ENCODE data around the gene PTH2R.
"Not testable (repeated sequence)": the region's sequence is repeated elsewhere in the genome, so short reads cannot be mapped to it uniquely, and the experiment has no call there.

- not testable (repeated sequence) for TF ChIP-seq CTCF (IDR thresholded peaks at IDR 0.05); REST (IDR thresholded peaks at IDR 0.05; ENCODE audit: insufficient read depth in 1 of 2, low read depth in 2 of 2, low read length in 1 of 2)
Measured at GRCh38 chr2:208535578-208535977, 129.0 kb downstream of the PTH2R start.

All from Panc1 (cell line).